Measurements from ENCODE around the gene MAP3K8.
"Not testable (repeated sequence)": the region's sequence is repeated elsewhere in the genome, so short reads cannot be mapped to it uniquely, and the experiment has no call there.

The MAP3K8 gene

DNA sequence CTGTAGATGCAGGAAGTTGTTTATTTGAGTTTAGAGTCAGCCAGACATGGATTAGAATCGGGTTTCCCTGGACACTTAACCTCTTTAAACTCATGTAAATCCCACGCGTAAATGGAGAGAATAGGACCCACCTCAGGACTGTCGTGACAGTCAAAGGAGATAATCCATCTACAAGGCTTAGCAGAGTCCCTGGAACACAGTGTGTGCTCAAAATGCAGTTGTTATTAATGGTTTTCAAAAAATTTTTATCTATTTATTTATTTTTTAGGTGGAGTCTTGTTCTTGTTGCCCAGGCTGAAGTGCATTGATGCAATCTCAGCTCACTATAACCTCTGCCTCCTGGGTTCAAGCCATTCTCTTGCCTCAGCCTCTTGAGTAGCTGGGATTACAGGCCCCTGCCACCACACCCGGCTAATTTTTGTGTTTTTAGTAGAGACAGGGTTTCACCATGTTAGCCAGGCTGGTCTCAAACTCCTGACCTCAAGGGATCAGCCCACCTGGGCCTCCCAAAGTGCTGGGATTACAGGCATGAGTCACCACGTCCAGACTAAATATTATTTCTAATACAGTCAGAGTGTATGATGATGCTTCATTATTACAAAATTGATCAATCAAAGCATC is 10.2 kb upstream of the MAP3K8 start:
- DNase-seq = not testable (repeated sequence)

DNA sequence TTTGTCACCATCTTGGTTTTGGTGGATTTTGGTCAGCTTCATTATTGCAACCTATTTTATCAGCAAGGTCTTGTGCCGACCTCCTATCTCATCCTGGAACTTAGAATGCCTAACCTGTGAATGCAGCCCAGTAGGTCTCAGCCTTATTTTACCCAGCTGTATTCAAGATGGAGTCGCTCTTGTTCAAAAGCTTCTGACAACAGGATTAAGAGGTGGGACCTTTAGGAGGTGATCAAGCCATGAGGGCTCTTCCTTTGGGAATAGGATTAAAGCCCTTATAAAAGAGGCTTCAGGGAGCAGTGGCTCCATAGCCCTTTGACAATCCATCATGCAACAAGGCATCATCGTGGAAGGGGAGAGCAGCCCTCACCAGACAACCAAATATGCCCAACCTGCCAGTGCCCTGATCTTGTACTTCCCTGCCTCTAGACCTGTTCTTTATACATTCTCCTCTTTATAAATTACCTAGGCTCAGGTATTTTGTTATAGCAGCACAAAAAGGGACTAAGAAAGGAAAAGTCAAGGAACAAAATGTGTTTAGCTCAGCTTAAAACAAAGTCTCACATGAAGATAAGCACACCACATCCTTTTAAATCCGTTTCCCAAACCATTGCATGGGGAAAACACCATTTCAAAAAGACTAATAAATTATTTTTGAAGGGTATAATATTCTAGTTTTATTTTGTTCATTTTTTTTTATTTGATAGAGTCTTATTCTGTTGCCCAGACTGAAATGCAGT is 8.5 kb upstream of the MAP3K8 start:
- no peak for DNase-seq

DNA sequence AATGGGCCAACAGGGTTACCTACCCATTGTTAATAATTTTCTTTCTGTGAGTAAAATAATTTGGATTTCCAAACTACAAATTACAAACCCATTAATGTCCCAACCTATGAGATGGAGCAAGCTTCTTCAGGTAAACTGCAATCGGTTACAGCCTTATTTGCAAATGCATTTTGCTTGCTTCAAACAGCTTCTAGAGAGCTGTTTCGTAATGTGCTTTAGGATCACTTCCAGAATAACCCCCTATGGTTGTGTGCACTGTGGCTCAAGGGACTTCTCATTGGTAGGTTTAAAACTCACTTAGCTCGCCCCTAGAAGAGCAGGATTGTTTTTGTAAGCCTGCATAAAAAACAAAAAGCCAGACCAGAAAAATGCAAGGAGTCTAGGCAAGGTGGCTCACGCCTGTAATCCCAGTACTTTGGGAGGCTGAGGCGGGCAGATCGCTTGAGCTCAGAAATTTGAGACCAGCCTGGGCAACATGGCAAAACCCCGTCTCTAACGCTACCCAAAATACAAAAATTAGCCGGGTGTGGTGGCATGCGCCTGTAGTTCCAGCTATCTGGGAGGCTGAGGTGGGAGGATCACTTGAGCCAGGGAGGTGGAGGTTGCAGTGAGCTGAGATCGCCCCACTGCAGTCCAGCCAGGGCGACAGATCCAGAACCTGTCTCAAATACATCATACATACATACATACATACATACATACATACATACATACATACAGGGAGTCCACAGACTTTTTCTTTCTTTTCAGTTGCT is 3.3 kb upstream of the MAP3K8 start:
- DNase-seq = no peak

DNA sequence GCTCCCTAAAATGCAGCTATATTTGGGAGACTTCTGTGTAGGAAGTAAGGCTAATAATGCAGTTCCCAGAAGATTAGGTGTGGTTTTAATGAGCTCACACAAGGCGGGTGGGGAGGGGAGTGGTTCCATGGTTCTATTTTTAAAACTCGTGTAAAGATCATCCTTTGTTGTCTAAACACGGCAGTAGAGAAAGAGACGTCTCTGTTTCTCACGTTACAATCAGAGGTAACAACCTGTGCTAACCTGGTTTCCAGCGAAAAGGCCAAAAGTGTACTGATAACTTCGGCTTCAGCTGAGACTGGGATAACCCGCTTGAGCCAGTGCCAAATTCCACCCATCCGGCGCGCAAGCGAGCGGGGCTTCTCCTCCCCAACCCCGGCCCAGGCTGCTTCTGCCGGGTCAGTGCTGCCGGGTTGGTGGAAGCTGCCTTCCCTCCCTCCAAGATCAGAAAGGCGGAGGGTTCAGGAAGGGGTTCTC is 2.5 kb upstream of the MAP3K8 start:
- DNase-seq = no peak

DNA sequence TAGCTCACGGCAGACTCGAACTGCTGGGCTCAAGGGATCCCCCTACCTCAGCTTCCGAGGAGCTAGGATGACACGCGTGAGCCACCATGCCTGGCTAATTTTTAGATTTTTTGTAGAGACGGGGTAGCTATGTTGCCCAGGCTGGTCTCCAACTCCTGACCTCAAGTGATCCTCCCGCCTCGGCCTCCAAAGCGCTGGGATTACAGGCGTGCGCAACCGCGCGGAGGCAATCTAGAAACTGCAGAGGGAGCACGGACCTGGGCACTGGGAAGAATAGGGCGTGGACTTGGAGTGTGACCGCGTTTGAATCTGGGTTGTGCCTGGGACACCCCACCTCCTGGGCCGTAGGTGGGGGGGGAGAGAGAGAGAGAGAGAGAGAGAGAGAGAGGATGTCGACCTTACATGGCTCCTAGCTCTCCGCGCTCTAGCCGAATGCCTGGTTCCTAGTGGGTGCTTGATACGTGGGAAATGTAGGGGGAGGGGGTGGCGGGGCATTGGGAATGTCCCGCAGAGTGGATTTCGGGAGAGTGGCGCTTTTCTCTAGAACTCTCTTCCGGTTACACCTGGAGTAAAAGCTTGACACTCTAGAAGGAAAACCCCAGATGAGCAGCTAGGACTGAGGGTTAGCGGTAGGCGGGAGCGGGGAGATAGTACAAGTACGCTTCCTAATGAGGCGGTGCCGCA is 1.2 kb upstream of the MAP3K8 start:
- no peak for DNase-seq

DNA sequence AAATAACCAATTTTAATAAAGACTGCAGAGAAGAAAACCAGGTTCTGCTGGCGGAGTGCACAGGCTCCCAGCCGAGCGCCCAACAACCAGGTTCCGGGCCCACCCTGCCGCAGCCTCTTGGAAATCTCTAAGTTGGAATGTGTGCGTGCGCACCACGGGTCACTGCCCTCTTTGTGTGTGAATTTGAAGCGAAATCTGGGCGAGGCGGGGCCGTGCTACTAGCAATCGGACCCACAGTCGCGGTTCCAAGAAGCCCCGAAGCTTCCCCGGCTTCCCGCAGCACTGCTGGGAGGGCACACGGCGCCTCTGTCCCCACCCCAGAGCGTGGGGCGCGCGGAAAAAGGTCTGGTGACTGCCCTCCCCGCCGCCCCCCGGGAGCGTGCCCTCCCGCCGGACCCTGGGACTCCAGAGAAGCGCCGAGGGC is 666 bp upstream of the MAP3K8 start:
- peak; percentile 73 for DNase-seq

DNA sequence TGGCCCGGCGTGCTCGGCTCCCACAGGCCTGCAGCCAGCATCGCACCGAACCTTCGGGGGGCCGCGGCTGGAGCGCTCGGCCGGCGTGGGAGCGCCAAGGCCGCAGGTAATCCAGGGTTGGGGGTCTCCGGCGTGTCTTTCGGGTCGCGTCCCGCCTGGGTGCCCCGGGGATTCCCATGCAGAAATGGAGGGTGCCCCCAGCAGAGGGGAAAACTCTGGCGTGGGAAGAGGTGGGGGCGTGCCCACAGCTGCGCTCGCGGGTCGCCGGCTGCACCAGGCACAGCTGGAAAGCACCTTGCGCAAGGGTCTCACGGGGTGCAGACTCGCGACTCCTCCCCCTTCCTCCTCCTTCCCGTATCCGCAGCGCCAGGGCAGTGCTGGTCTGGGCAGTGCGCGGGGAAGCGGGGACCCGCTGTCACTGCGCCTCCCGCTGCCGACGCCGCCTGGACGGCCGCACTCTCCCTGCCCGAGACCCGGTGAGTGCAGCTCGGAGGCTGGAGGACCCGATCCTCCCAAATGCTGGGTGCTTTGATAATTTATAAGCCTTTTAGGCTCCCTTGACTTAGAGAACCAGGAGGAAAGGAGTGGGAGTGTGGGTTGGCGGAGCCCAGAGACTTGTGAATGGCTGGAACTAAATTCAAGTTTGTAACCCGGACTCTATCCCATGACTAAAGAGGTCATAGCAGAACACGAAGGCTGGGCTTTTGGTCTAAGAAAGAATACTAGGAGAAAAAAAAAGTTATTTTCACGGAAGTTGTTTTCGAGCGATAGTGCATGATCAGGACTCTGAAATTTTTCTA is 489 bp downstream of the MAP3K8 start:
- DNase-seq = peak; percentile 82

DNA sequence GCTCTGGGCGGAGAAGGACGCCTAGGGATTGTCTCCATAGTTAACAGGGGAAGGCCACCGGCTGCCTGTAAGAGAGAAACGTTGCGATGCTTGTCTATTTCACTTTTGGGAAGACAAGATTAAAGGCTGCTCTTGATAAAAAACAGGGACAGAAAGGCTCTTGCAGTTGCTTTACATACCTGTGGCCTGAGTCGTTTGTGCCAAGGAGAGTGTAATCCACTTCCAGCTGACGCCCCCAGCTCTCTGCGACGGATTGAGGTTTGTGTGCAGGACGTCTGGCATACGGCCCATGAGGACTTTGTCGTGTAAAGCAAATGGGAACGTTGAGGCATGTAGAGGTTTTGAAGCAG is 1.1 kb downstream of the MAP3K8 start:
- DNase-seq = no peak

DNA sequence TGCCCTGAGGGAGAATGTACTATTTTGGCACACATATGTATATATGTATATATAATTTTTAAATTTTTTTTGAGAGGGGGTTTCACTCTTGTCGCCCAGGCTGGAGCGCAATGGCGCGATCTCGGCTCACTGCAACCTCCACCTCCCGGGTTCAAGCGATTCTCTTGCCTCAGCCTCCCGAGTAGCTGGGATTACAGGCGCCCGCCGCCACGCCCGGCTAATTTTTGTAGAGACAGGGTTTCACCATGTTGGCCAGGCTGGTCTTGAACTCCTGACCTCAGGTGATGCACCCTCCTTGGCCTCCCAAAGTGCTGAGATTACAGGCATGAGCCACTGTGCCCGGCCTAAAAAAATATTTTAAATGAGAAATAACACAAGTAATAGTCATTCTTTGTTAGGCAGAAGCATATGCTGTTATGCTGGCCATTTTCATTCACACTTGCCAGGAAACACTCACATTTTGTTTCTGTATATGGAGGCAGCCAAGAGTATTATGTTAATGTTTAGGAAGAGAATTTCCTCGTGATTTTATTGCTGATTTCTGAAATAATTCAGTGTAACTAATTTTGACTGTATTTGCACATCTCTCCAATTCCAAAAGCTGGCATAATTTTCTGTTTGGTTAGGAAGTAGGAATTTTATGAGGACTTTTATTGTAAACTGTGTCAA is 1.6 kb downstream of the MAP3K8 start:
- DNase-seq = not testable (repeated sequence)

DNA sequence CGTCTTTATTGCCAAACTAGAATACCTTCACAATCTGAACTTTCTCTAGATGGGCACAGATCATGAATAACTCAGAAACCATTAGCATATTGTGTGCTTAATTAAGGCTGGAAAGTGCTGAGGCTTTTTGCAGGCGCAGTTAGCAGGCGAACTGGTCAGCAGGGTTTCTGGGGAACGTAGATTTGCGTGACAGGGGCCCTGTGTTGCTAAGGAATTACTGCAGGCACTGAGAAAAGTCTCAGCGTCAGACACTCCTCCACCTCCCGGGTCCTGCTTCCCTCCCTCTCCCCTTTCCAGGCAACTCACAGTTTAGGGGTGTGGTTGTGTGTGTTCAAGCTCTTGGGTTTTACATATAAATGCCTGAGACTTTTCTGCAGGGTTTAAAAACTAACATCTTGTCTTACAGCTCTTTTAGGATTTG is 2.2 kb downstream of the MAP3K8 start:
- DNase-seq = no peak

DNA sequence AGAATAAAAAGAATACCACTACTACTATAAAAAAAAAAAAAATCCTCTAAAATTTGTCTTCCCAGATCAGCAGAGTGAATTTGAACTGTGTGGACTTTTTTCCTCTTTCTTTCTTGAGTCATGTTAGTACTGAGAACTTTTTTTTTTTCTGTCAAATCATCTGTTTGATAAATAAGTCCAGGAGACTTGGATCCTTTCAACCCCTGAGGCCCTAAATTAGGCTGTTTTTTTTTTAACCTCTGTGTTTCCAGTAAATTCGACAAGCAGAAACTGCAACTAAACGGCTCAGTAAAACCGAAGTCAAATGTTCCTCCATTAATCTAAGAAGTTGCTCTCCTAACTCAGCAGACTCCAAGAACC is 2.7 kb downstream of the MAP3K8 start:
- DNase-seq = no peak

DNA sequence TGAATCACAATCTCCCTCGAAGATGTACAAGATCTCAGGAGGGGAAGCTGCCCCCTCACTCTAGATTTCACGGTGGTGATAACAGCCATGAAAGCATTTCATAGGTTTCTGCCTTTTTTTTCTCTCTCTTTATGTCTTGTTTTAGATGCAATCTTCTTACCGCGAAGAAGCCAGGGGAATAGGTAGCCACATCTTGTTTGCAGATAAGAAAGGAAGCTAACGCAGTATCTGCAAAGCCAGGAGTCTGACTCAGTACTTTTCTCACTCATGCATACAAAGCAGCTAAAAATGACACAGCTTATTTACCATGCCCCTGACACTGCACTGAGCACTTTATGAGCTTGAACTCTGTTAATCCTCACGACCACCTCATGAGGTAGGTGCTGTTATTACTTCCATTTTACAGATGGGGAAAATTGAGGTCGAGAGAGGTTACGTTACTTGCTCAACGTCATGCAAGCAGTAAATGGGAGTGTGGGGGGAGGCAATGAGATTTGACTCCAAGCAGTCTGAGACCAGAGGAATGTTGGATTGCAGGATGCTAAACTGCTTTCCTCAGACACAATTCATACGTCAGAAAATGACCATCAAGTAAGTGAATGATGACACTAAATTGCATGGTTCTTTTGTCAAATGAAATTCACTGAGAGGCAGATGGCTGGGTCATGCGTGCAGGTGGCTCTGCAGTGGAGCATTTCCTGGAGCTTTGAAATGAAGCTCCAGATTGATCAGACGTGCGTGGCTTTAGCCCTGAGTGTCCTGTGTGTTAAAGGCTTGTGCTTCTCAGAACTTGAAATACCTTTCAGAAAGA is 3.3 kb downstream of the MAP3K8 start:
- DNase-seq = peak; percentile 59

DNA sequence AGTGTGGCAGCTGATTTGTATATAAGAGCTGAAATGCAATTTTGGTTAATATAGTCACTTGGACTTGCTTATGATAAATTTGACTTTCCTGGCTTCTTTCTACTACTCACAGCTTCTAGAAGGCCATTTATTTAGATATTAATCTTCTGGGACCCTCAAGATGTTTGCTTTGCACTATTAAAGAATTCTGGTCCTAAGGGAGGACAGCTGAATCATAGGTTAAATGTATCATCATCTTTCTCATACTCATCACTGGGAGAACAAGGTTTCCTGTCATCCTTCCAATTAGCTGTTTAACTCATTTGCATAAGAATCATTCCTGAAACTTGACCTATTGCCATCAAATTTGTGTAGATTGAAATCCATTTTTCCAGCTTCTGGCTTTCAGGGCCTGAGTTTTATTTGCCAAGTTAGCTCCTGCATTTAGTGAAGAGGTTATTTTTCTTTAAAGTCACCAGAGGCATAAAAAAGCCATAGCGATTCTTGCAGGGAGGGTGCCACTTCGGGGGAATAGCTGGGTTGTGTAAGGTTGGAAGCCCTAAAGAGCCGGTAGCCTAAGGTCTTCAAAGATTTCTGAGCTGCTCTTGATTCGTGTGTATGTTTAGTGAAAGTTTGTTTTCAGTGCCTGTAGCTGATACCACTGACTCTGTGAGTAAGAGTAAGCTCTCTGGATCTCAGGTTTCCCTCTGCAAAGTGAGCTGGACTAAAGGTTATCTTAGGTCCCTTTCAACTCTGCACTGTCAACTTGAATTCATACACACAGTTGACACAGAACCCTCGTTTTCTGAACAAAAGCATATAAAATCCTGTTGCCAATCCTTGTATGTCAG is 4.3 kb downstream of the MAP3K8 start:
- DNase-seq = no peak

DNA sequence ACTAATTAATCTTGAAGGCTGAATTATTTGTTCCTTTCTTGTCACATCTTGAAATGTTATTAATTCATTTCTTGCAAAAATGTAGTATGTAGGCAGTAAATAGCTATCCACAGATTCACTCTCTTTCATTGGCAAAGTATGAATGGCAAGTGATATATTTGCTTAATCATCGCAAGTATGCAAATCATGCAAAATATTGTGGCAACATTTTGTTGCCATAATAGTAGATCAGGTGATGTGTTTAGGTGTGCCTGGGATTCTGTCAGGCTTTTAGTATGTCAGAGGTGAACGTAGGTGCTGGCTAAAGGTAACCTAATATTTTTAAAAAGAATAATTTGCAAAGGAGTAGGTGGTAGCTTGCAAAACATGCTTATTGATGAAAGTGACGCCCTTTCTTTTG is 5.9 kb downstream of the MAP3K8 start:
- no peak for DNase-seq

DNA sequence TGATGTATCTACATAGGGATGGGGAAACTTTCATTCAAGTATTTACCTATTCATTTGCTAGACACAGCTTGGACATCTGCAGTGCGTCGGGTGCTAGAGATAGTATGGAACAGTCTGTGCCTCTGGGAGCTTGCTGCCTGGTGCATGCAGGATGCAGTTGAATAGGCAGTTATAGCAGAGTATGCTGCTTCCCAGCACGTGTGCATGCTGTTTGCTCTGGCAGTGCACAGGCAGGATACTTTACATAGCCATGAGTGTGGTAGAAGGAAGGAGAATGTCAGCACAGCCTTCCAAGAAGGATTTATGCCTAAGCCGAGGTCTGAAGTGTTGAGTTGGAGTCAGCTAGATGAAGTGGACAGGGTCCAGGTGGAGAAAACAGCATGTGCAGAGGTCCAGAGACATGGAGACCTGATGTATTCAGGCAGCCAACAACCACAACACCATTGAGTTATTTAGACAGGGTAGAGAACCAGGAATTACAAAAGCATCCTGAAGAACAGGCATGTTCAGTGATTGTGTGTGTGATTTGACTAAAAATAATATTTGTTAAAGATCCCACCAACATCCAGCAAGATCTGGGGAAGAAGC is 8.1 kb downstream of the MAP3K8 start:
- no peak for DNase-seq

DNA sequence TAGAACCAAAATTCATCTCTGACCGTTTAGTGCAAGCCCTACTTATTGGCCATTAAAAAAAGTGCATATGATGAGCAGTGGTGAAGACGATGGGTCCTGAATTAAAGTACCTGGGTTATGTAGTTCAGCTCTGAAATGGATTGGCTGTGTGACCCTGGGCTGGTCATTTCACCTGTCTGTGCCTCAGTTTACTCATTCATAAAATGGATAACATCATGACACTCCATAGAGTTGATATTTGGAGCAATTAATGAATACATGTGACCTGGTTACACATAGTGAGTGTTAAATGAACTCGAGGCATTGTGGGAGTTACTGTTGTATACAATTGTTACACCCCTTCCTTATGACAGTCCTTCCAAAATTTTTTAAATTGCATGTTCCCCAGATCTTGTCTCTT is 9.1 kb downstream of the MAP3K8 start:
- DNase-seq = no peak

DNA sequence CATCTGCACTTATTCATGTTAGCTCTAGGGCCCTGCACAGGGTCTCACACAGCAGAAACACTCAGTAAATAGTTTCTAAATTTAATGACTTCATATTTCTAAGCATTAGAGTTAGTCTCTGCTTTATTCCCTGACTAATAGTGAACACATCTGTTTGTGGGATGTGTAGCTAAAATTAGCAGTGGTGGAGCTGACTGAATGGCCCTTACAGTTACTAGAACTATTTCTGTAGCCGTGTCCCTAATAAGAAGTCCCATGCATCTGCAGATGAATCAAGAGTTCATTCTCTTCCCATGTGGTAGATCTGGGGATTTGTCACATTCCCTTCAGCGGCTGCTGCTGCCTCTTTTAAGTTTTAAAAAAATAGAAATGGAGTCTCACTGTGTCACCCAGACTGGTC is 11.7 kb downstream of the MAP3K8 start:
- DNase-seq = no peak

DNA sequence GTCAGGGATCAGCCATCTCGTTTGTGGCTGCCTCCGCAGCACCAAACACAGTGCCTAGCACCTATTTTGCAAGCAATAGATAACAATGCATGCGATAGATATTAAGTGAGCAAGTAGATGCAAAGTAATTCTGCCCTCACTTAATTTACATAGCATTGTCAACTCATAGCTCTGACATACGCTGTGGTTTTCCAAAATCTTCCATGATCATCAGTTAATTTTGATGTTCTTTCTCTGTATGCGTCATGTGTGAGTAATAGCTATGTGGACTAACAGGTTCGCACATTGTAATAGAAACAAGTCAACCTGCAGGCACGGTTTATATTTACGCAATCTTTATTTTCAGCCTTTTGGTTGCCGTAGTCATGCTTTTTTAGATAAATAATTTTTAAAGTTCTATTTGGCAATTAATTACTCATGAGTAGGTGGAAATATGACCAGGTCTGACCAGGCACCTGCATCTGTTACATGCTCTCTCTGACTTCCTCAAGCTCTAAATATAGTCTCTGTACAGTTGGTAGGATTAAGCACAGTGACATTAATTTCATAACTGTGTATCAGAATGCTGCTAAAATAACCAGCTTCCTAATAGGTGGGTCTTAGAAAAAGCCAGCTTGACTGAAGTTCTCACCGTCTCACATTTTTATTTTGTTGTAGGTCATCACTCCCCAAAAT is 13.3 kb downstream of the MAP3K8 start:
- DNase-seq = no peak

DNA sequence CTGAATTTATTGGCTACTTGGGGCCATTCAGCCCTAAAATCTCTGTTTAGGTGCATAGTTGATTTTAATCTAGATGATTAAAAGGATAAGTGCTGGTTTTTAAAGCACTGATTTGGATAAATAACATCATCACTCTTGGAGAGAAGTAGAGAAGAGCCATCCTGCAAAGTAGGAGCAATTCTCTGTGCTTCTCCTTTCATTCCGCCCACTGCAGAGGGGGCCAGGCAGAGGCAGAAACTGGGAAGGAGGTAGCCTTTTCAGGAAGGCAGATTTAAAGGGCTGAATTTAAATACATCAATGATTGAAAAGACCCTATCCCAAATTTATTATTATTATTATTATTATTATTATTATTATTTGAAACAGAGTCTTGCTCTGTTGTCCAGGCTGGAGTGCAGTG is 14.1 kb downstream of the MAP3K8 start:
- DNase-seq = no peak
